22Rv1 (cell line): ENCODE results near the gene TNS1.

Experiments used
- ZFX ChIP-seq: fragments of 450-650 bp; IDR thresholded peaks from 2 replicates; pipeline ENCODE4 v1.6.1; 2017; ENCODE audit warnings: antibody characterized with exemption, borderline replicate concordance
- TF ChIP-seq, protein P1 (sequence below): fragments of 450-650 bp; IDR thresholded peaks from 2 replicates; pipeline ENCODE4 v1.5.1; 2017; ENCODE audit warnings: mild to moderate bottlenecking

DNA sequence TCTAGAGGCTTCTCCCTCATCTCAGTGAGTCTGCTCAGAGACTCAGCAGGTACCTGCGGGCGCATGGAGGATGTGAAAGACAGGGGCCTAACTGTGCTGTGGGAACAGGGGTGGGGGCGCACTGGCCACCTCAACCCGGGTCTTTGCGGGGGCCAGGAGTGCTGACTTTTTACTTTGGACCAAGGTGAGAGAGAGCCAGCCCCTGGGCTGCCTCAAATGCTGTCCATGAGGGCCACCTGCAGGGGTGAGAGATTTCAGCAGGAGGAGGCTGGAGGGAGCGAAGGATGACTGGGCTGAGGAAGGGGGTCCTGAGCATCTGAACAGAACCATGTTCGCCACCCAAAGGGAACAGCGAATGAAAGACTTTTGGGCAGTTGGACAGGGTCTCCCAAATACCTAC lies 129.4 kb downstream of the TNS1 start:
- TF ChIP-seq, protein P1, sequence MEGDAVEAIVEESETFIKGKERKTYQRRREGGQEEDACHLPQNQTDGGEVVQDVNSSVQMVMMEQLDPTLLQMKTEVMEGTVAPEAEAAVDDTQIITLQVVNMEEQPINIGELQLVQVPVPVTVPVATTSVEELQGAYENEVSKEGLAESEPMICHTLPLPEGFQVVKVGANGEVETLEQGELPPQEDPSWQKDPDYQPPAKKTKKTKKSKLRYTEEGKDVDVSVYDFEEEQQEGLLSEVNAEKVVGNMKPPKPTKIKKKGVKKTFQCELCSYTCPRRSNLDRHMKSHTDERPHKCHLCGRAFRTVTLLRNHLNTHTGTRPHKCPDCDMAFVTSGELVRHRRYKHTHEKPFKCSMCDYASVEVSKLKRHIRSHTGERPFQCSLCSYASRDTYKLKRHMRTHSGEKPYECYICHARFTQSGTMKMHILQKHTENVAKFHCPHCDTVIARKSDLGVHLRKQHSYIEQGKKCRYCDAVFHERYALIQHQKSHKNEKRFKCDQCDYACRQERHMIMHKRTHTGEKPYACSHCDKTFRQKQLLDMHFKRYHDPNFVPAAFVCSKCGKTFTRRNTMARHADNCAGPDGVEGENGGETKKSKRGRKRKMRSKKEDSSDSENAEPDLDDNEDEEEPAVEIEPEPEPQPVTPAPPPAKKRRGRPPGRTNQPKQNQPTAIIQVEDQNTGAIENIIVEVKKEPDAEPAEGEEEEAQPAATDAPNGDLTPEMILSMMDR, result no peak
- TF ChIP-seq ZFX, result no peak
